ENCODE measurements around the gene EPHB2.

Gene EPHB2

DNA sequence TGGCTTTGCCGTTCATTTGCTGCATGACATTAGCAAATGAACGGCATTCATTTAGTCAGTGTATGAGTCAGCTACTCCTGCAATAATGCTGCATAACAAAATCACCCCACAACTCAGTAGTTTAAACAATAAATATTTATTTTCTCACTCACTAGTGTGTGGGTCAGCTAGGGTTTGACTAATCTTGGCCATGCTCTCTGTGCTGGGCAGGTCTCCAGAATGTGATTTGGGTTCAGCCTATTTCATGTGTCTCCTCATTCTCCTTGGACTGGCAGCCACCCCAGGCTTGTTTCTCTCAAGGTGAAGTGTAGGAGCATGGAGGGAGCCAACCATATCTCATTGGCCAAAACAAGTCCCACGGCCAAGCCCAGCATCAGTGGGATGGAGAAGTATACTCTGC lies 157.7 kb downstream of the EPHB2 start:
- Mint-ChIP-seq H3K4me3 (no peak overlapping the region), H3K27me3 (ENCODE audit: low read depth, poor library complexity) (peaks cover 40% of the 10 kb centered on the region), H3K4me1 (peaks cover 39% of the 10 kb centered on the region), H3K9me3 (peaks cover 6% of the 10 kb centered on the region), H3K27ac (no peak overlapping the region), H3K36me3 (ENCODE audit: low read depth) (peaks cover 38% of the 10 kb centered on the region)
- no peak for DNase-seq
- TF ChIP-seq, protein P1, sequence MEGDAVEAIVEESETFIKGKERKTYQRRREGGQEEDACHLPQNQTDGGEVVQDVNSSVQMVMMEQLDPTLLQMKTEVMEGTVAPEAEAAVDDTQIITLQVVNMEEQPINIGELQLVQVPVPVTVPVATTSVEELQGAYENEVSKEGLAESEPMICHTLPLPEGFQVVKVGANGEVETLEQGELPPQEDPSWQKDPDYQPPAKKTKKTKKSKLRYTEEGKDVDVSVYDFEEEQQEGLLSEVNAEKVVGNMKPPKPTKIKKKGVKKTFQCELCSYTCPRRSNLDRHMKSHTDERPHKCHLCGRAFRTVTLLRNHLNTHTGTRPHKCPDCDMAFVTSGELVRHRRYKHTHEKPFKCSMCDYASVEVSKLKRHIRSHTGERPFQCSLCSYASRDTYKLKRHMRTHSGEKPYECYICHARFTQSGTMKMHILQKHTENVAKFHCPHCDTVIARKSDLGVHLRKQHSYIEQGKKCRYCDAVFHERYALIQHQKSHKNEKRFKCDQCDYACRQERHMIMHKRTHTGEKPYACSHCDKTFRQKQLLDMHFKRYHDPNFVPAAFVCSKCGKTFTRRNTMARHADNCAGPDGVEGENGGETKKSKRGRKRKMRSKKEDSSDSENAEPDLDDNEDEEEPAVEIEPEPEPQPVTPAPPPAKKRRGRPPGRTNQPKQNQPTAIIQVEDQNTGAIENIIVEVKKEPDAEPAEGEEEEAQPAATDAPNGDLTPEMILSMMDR (IDR thresholded peaks at IDR 0.05): no peak

DNA sequence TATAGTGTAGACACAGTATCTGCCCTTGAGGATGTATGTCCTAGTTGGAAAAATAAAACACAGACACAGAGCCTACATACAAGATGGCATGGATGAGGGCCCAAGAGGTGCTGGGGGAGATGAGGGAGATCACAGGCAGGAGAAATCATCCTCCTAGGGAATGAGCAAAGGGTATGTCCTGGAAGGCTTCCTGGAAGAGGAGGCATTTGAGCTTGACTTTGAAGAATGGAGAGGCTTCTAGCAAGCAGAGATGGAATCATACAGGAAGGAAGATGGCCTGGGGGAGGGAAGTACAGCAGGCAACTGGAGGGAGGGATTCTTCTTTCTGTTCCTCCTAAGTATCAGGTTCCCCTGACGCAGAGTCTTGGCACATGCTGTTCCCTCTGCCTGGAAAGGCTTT lies 158.7 kb downstream of the EPHB2 start:
- H3K27me3 Mint-ChIP-seq (ENCODE audit: low read depth, poor library complexity): peaks cover 48% of the 10 kb centered on the region
- no peak for DNase-seq
- peaks cover 47% of the 10 kb centered on the region for H3K4me1 Mint-ChIP-seq
- H3K36me3 Mint-ChIP-seq (ENCODE audit: low read depth): peaks cover 45% of the 10 kb centered on the region
- no peak overlapping the region for H3K27ac Mint-ChIP-seq
- H3K9me3 Mint-ChIP-seq: peaks cover 6% of the 10 kb centered on the region
- TF ChIP-seq, protein P1 (IDR thresholded peaks at IDR 0.05): no peak
- no peak overlapping the region for H3K4me3 Mint-ChIP-seq

DNA sequence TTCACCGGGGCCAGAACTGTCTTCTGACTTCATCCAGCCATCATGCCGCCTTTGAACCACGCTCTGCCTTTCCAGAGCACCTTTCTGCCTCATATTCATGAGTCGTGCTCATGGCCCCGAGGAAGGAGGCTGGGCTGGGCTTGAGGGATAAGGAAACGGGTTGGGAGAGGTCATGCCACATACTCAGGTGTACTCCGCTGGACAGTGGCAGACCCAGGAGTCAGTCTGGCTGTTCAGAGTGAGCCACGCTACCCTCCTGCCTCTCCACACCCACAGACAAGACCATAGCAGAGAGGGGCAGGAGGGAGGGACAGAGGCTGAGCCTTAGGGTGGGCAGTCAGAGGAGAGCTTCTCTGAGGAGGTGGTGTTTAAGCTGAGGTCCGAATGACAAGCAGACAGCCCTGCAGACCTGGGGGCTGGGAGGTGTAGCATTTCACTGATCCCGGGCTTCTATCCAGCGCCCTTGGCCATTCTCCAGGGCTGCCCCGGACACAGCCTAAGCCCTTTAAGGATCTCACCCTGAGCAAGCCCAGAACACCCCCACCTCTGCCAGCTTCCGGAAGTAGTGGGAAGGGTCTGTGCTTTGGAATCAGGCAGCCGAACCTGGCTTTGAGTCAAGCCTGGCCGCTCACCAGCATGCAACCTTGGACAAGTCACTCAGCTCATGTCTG lies 159.7 kb downstream of the EPHB2 start:
- H3K27me3 Mint-ChIP-seq (ENCODE audit: low read depth, poor library complexity): peaks cover 47% of the 10 kb centered on the region
- peaks cover 35% of the 10 kb centered on the region for H3K36me3 Mint-ChIP-seq (ENCODE audit: low read depth)
- H3K4me3 Mint-ChIP-seq: no peak overlapping the region
- peaks cover 6% of the 10 kb centered on the region for H3K9me3 Mint-ChIP-seq
- TF ChIP-seq, protein P1 (IDR thresholded peaks at IDR 0.05): no peak
- peak overlapping the region; percentile 59 for H3K27ac Mint-ChIP-seq
- peaks cover 54% of the 10 kb centered on the region for H3K4me1 Mint-ChIP-seq
- peak; percentile 28 for DNase-seq

DNA sequence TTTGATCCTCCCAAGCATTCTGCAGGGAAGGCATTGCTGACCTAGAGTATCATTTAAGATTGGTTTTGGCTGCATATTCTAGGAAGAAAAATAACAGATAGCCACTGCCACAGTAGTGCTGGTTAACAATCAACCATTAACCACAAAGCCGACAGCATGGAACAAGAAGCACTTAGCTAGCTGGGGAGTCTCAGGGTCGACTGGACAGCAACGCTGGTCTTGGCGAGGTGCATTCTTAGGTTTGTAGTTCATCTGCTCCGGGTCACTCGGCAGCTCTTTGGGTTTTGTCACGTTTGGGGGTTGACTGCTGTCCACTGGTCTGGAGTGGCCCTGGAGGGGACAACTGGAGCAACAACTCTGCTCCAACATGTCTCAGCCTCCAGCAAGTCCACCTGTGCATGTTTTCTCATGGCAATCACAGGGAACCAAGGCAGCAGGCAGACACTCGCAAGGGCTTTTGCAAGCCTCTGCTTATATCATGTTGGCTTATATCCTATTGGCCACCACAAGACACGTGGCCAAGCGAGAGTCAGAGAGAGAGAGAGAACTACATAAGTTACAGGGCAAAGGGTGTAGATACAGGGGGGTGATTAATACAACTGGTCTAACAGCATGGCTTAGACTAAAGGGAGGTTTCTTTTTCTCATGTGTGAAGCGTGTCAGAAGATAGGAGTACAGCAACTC lies 162.5 kb downstream of the EPHB2 start:
- no peak for DNase-seq
- Mint-ChIP-seq H3K4me1 (peaks cover 63% of the 10 kb centered on the region), H3K9me3 (peaks cover under 1% of the 10 kb centered on the region), H3K27ac (no peak overlapping the region), H3K36me3 (ENCODE audit: low read depth) (peaks cover 11% of the 10 kb centered on the region), H3K27me3 (ENCODE audit: low read depth, poor library complexity) (peaks cover 35% of the 10 kb centered on the region), H3K4me3 (peak overlapping the region; percentile 30)
- TF ChIP-seq, protein P1 (IDR thresholded peaks at IDR 0.05): no peak

DNA sequence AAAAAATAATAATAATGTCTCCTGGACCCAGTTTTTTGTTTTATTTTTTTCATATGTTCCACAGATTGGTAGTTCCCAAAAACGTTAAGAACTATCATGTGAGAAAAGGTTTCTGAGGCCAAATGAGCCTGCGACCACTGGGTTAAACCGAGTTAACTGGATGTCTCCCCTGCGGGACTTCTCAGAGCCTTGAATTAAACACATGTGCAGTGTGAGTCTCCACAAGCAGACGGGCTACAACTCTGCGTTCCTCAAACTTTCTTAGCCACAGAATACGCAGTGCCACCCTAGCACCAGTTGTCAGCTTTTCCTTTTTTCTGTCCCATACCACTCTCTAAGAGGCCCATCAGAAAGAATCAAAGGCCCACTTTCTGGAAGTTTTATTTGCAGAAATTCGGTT lies 164.1 kb downstream of the EPHB2 start:
- DNase-seq: no peak
- no peak overlapping the region for H3K27ac Mint-ChIP-seq

More for the DNA sequence above, 164.1 kb downstream of the EPHB2 start:
- no peak overlapping the region for H3K4me3 Mint-ChIP-seq
- H3K36me3 Mint-ChIP-seq (ENCODE audit: low read depth): peaks cover 11% of the 10 kb centered on the region
- H3K9me3 Mint-ChIP-seq: no peaks in the 10 kb centered on the region
- TF ChIP-seq, protein P1 (IDR thresholded peaks at IDR 0.05): no peak
- peaks cover 44% of the 10 kb centered on the region for H3K27me3 Mint-ChIP-seq (ENCODE audit: low read depth, poor library complexity)
- peaks cover 56% of the 10 kb centered on the region for H3K4me1 Mint-ChIP-seq

All from nephron progenitor cell (in vitro differentiated cells).